HEK293 (cell line): ENCODE results near the gene MAP3K7CL.

ENCODE experiments used
- CTCF ChIA-PET: fragments of 350-600 bp; formaldehyde crosslinking; extraction: SDS; loops from one replicate; lab custom pipeline; 2021; ENCODE audit warnings: antibody characterized with exemption; lab: Yijun Ruan, JAX
- POLR2A ChIA-PET: fragments of 300-600 bp; formaldehyde crosslinking; extraction: SDS; loops from one replicate; lab custom pipeline; 2020; ENCODE audit warnings: antibody characterized with exemption, inconsistent platforms; lab: Yijun Ruan, JAX
- H3K27ac ChIP-seq: fragments of 200-500 bp; sonication (Bioruptor generic); 2 replicates; pipeline ENCODE4 v1.5.1; 2014; ENCODE audit warnings: low read depth, low read length, control low read depth, inconsistent platforms; ENCODE audit errors: extremely low read depth
- H3K36me3 ChIP-seq, 2 experiments: fragments of 200-500 bp in 1 of 2; sonication (Bioruptor generic) in 1 of 2; 1 replicate in 1 of 2; 2 replicates in 1 of 2; pipeline ENCODE4 v1.5.1; 2014 to 2017; ENCODE audit warnings: inconsistent platforms in 2 of 2, low read length in 2 of 2; ENCODE audit not compliant: control insufficient read depth in 2 of 2, insufficient read depth in 1 of 2
- H3K4me1 ChIP-seq: fragments of 200-500 bp; sonication (Bioruptor generic); 2 replicates; pipeline ENCODE4 v1.5.1; 2014; ENCODE audit warnings: mild to moderate bottlenecking, low read length, inconsistent platforms; ENCODE audit not compliant: control insufficient read depth, insufficient read depth
- H3K4me3 ChIP-seq: 2 replicates; pipeline ENCODE4 v1.5.1; 2011; ENCODE audit warnings: low read depth, mild to moderate bottlenecking, control low read depth, low read length, moderate library complexity
- H3K9me3 ChIP-seq: fragments of 200-500 bp; sonication (Bioruptor generic); 2 replicates; pipeline ENCODE4 v1.5.1; 2014; ENCODE audit warnings: low read depth, low read length, inconsistent platforms; ENCODE audit not compliant: control insufficient read depth, insufficient read depth
- KLF10 ChIP-seq: fragments of 450-650 bp; IDR thresholded peaks from 2 replicates; pipeline ENCODE4 v1.5.1; 2018; ENCODE audit warnings: missing biosample characterization, mild to moderate bottlenecking, missing genetic modification characterization
- MYNN ChIP-seq: fragments of 450-650 bp; formaldehyde crosslinking; IDR thresholded peaks from 2 replicates; pipeline ENCODE4 v1.5.1; 2016; ENCODE audit warnings: missing biosample characterization, missing genetic modification characterization, borderline replicate concordance
- MZF1 ChIP-seq: fragments of 450-650 bp; formaldehyde crosslinking; IDR thresholded peaks from 2 replicates; pipeline ENCODE4 v1.5.1; 2017; ENCODE audit warnings: missing biosample characterization, missing genetic modification characterization, borderline replicate concordance
- PRDM1 ChIP-seq: fragments of 450-650 bp; formaldehyde crosslinking; IDR thresholded peaks from 2 replicates; pipeline ENCODE4; 2016; ENCODE audit warnings: missing biosample characterization, missing genetic modification characterization
- ZNF112 ChIP-seq: fragments of 450-650 bp; formaldehyde crosslinking; IDR thresholded peaks from 2 replicates; pipeline ENCODE4 v1.5.0; 2017; ENCODE audit warnings: missing biosample characterization, missing genetic modification characterization
- ZNF114 ChIP-seq: fragments of 450-650 bp; formaldehyde crosslinking; IDR thresholded peaks from 2 replicates; pipeline ENCODE4 v1.5.0; 2017; ENCODE audit warnings: missing biosample characterization, missing genetic modification characterization
- ZNF19 ChIP-seq: fragments of 450-650 bp; formaldehyde crosslinking; IDR thresholded peaks from 2 replicates; pipeline ENCODE4; 2016; ENCODE audit warnings: missing biosample characterization, missing genetic modification characterization, low read depth
- ZNF26 ChIP-seq: fragments of 450-650 bp; formaldehyde crosslinking; IDR thresholded peaks from 2 replicates; pipeline ENCODE4 v1.5.1; 2016; ENCODE audit warnings: missing biosample characterization, missing genetic modification characterization
- ZNF266 ChIP-seq: fragments of 450-650 bp; formaldehyde crosslinking; IDR thresholded peaks from 2 replicates; pipeline ENCODE4 v1.5.1; 2016; ENCODE audit warnings: missing biosample characterization, missing genetic modification characterization, low read depth
- ZNF274 ChIP-seq, 2 experiments: fragments of 200-500 bp in 1 of 2; fragments of 450-650 bp in 1 of 2; sonication (Bioruptor generic) in 1 of 2; formaldehyde crosslinking in 1 of 2; IDR thresholded peaks; 2 replicates each; pipeline versions ENCODE4 v1.5.1 to v1.6.1; 2014 to 2016; ENCODE audit warnings: borderline replicate concordance in 1 of 2, inconsistent platforms in 1 of 2, low read length in 1 of 2, missing biosample characterization in 1 of 2, missing genetic modification characterization in 1 of 2
- ZNF280D ChIP-seq: fragments of 450-650 bp; formaldehyde crosslinking; IDR thresholded peaks from 2 replicates; pipeline ENCODE4 v1.5.1; 2016; ENCODE audit warnings: missing biosample characterization, missing genetic modification characterization
- ZNF311 ChIP-seq: fragments of 450-650 bp; formaldehyde crosslinking; IDR thresholded peaks from 2 replicates; pipeline ENCODE4 v1.5.1; 2017; ENCODE audit warnings: missing biosample characterization, missing genetic modification characterization, borderline replicate concordance
- ZNF423 ChIP-seq: fragments of 450-650 bp; formaldehyde crosslinking; IDR thresholded peaks from 2 replicates; pipeline ENCODE4 v1.5.1; 2016; ENCODE audit warnings: missing biosample characterization, missing genetic modification characterization
- ZNF449 ChIP-seq: fragments of 450-650 bp; formaldehyde crosslinking; IDR thresholded peaks from 2 replicates; pipeline ENCODE4 v1.5.1; 2017; ENCODE audit warnings: missing biosample characterization, mild to moderate bottlenecking, missing genetic modification characterization, moderate library complexity
- ZNF654 ChIP-seq: fragments of 450-650 bp; formaldehyde crosslinking; IDR thresholded peaks from 2 replicates; pipeline ENCODE4 v1.5.1; 2016; ENCODE audit warnings: low read depth, missing biosample characterization, missing genetic modification characterization
- ZNF707 ChIP-seq: fragments of 450-650 bp; formaldehyde crosslinking; IDR thresholded peaks from 2 replicates; pipeline ENCODE4 v1.5.1; 2016; ENCODE audit warnings: missing biosample characterization, missing genetic modification characterization
- ZNF830 ChIP-seq: fragments of 450-650 bp; IDR thresholded peaks from 2 replicates; pipeline ENCODE4 v1.5.0; 2018; ENCODE audit warnings: missing biosample characterization, missing genetic modification characterization, low read depth, mild to moderate bottlenecking, moderate library complexity
- ZNF837 ChIP-seq: fragments of 450-650 bp; formaldehyde crosslinking; IDR thresholded peaks from 2 replicates; pipeline ENCODE4 v1.5.1; 2016; ENCODE audit warnings: missing biosample characterization, missing genetic modification characterization
- ZSCAN16 ChIP-seq: fragments of 450-650 bp; formaldehyde crosslinking; IDR thresholded peaks from 2 replicates; pipeline ENCODE4 v1.5.1; 2016; ENCODE audit warnings: missing biosample characterization, missing genetic modification characterization

The MAP3K7CL gene

GRCh38 chr21:29092102-29092959 lies 38.1 kb upstream of the MAP3K7CL start:
- CTCF ChIA-PET, result interaction anchor here (0.6 to 6.2 kb wide), 11 partner anchors 63 to 288 kb away, joined by 3 to 44 read pairs (median 4); no protein-coding TSS in a partner anchor
- POLR2A ChIA-PET, result no interaction called here
- TF ChIP-seq ZNF112 (no peak), ZNF654 (tag by site-specific recombination) (peak; percentile 13; the same call in 1 of the 2 replicates), ZNF274 (IDR thresholded peaks at IDR 0.05; ENCODE audit: low read length) (no peak), ZNF274 (tag by site-specific recombination; IDR thresholded peaks at IDR 0.05; ENCODE audit: borderline replicate concordance) (no peak), ZSCAN16 (tag by site-specific recombination) (no peak), ZNF19 (tag by site-specific recombination) (no peak), ZNF114 (tag by site-specific recombination) (no peak), ZNF423 (no peak), ZNF830 (no peak), ZNF26 (tag by site-specific recombination) (no peak), ZNF311 (no peak), MYNN (tag by site-specific recombination) (no peak), ZNF280D (tag by site-specific recombination) (no peak), MZF1 (tag by site-specific recombination) (peak; percentile 99), ZNF837 (no peak), ZNF707 (tag by site-specific recombination) (no peak), ZNF266 (no peak), PRDM1 (tag by site-specific recombination) (no peak), ZNF449 (tag by site-specific recombination) (0 out of 2 replicates have a peak, but pooled peaks have one; percentile 20), KLF10 (no peak)
- H3K9me3 ChIP-seq, result no peaks in the 10 kb centered on the region
- H3K4me3 ChIP-seq, result no peak overlapping the region
- no peaks in the 10 kb centered on the region for H3K36me3 ChIP-seq
- no peak overlapping the region for H3K27ac ChIP-seq
- no peaks in the 10 kb centered on the region for H3K4me1 ChIP-seq
